ENCODE results near the gene C19orf85.
A peak's percentile ranks its signal among the peaks of the same experiment; 100 is the strongest.

The C19orf85 gene

GRCh38 chr19:55476100-55476775, 11.7 kb upstream of the C19orf85 start, which contains the start of gene ZNF628:
TSS of gene ZNF628 (plus strand) at chr19:55476617. CDS start at chr19:55479911, 3,294 bp downstream.
- DNase-seq = peak; percentile 99

- DNase-seq = no peak
Measured at GRCh38 chr19:55474269-55475265, 10.0 kb upstream of the C19orf85 start.

DNA sequence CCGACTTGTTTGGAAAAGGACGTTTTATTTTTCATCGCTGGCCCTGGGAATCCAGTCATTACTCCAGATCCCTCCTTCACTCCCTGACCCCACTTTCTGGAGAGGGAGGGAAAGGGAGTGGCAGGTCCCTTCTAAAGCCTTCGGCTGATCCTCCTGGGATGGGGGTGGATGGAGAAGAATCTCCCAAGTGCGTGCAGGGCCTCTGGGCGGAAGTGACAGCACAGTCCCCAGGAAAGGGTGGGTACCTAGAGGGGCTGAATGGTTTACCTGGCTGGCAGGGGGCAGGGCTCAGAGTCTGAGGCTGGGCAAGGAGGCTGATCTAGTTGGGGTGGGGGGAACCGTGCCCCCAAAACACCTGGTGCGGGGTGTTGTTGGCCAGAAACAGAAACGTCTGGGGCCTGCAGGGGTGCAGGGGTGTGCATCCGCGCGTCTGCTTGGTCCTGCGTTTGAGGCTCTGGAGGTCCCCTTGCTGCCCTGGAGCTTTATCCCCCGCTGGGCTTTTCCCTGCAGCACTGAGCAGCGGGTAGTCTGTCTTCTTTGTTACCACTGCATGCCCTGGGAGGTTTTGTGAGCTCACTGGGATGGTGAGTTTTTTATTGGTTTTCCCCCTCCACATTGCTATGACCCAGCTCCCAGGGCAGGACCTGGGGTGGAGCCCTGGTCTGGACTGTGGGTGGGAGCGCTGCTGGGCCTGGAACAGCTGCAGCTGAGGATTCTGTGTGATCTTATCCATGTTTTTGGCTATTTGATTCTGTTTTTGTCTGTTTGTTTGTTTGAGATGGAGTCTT, 8.9 kb upstream of the C19orf85 start:
- DNase-seq = no peak

DNA sequence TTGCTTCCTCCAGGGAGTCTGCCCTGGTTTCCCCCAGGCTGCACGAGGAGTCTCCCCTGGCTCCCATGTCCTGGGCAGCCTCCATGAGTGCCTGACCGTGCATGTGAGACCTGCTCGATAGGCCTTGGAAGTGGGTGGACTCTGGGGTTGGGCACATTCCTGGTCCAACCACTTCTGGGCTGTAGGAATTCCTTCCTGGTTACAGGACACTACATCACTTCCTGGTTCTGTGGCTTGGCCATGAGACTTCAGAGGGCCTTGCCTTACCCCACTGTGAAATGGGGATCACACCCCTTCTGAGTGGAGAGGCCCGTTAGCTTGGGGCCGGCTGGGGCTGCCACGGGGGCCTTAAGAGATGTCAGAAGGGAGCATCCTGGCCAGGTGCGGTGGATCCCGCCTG, 7.9 kb upstream of the C19orf85 start:
- peak; percentile 69 for DNase-seq

GRCh38 chr19:55471266-55471665, 6.7 kb upstream of the C19orf85 start:
- no peak for DNase-seq

- DNase-seq = no peak
Measured at GRCh38 chr19:55468054-55468393, 3.5 kb upstream of the C19orf85 start.

- DNase-seq = peak; percentile 37
Measured at GRCh38 chr19:55467236-55468053, 2.9 kb upstream of the C19orf85 start.

DNA sequence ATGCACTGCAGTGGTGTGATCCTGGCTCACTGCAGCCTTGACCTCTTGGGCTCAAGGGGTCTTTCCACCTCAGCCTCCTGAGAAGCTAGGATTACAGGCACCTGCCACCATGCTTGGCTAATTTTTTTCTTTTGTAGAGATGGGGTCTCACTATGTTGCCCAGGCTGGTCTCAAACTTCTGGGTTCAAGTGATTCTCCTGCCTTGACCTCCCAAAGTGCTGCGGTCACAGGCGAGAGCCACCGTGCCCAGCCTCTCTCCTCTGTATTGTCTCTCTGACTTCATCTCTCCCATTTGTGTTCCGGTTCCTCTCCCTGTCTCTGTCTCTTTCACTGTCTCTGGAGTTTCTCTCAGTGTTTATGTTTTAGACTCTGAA, 1.7 kb upstream of the C19orf85 start:
- DNase-seq = no peak

DNA sequence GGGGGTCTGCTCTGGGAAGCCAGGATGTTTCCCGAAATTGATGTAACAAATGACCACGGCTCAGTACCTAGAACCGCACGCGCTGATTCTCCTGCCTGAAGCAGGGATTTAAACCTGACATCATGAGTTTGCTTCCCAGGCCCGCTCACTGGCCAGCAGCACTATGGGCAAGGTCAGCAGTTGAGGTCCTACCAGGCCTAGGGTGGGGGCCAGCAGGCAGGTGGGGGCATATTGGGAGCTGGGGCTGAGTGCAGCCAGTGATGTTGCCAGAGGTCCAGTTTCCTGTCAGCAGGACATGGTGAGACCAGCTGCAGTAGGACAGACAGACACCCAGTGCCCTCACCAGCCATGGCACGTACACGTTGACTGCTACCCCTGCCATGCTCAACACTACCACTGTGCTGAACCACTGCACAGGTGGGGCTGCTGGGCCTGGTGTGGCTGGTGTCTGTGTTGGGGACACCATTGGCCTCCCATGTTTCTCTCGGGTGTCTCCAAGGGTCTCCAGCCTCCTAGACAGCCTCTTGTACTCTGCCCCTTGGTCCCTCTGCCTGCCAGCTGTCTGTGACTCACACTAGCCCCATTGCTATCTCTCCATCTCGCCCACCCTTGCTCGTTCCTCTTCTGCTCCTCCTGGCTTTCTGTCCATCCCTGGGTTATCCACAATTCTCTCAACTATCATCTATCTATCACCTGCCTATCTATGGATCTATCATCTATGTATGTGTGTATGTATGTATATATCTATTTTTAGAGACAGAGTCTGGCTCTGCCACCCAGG, 1.1 kb upstream of the C19orf85 start:
- no peak for DNase-seq

DNA sequence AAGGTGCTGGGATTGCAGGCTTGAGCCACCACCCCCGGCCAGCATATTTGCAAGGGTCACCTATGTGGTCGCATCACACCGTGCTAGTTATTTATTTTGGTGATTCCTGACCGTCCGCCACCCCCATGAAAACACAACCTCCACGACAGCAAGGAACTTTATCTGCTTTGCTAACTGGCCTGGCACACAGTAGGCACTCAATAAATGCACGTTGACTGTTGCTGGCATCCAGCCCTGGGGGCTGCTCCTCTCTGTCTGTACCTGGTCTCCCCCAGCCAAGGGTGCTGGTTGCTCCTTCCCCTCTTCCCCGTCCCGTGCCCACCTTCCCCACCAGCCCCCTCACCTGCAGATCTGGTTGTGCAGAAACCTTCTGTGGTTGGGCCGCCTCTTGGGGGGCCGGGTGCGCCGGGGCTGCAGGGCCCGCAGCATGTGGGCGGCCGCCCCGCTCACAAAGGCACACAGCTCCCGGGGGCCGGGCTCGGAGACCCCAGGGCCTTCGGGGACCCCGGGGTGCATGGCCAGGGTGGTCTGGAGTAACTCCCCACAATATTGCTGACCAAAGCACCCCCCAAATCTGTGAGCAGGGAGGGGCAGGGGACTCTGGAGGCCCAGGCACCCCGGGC, 401 bp downstream of the C19orf85 start:
- DNase-seq = no peak

GRCh38 chr19:55463583-55464031, 944 bp downstream of the C19orf85 start:
- DNase-seq = no peak

DNA sequence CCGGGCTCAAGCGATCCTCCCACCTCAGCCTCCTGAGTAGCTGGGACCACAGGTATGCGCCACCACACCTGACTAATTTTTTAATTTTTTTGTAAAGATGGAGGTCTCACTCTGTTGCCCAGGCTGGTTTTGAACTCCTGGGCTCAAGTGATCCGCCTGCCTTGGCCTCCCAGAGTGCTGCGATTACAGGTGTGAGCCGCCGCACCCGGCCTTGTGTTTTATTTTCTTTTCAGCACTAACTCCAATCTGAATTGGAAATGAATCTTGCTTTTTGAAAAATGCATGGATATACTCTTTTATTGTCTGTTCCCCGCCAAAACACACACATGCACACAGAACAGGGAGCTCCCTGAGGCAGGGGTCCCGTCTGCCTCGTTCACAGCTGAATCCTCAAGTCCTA, 1.8 kb downstream of the C19orf85 start:
- DNase-seq = no peak

GRCh38 chr19:55461974-55462626, 2.5 kb downstream of the C19orf85 start:
- peak; percentile 34 for DNase-seq

DNA sequence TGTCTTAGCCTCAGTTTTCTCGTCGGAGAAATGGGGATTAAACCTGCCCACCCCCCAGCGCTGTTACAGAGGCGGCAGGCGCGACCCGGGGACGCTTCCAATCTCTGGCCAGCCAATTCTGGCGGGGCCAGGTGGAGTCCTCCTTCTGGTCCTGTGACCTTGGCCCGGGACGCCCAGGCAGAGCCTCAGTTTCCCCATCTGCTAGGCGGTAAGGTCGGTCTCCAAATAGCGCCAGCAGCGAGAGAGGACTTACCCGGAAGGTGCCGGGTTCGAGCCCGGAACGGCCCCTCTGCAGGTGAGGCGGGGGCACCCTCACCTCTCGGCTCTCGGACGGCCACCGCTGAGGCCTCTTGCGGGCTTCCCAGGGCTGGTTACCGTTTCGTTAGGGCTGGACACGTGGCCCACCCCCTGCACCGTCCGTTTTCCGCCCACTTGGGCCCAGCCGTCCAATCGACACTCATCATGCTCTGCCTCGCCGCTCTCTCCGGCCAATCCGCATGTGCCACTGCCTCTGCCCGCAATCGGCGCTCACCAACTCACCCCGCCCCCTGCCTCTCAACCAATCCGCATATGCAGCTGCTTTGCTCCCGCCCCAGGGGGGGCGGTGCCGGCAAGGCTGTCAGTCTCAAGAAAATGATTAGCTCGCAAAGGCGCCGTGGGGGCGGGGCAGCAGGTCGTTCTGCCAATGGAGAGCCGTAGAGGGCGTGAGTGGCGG, 3.1 kb downstream of the C19orf85 start, which contains the start of gene ISOC2:
ISOC2 (minus strand) TSS at position 384 of the 715 bp plus-strand sequence. CDS start 5,156 bp downstream, outside the sequence.
- peak; percentile 100 for DNase-seq

DNA sequence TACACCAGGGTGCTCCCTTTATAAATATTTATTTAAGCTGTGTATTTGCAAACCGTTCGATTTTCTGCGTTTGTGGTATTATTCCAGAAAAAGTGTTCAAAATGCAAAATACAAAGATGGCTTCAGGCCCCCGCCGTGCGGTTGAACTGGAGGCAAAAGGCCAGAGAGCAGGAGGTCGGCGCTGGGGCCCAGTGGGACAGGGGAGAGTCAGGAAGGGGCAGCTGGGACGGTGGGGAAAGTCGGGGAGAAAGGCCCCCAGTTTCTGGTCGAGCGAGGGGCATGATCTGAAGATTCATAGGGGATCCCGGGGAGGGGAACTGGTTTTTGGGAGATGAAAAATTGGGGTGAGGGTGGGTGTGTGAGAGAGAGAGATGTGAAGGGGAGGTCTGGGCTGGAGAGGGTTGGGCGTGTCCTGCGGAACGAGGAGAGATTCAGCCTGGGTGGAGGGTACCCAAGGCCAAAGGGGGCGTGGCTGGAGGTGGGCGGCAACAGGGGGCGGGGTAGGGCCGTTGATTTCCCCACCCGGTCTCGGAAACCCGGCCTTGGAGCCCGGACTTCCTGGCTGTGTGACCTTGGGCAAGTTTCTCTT, 3.8 kb downstream of the C19orf85 start:
- DNase-seq = peak; percentile 78

DNA sequence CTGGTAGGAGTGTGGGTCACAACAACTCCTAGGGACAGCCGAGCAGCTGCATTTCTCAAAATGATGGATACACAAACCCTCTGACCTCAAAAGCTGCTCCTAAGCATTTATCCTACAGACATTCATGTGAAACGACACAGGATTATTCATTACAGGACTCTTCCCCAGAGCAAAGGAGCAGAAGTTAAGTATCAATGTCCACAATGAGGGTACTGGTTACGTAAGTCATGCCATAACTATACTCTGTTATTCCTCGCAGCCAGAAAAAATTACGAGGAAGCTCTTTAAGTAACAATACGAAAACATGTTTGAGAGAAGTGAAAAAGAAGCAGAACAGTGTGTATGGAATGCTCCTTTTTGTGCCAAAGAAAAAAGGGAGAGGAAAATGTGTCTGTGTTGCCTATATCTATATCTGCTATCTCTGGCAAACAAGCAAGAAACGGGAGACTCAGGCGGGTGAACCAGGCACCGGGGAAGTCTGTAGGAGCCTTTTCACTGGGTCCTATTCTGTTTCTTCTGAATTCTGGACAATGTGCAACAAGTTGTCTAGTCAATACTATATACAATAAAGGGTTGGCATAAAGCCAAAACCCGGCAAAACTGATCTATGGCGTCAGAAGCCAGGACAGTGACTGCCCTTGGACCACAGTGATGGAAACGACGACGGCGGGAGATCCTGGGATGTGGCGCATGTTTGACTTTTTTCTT, 4.4 kb downstream of the C19orf85 start:
- no peak for DNase-seq

GRCh38 chr19:55459551-55459949, 5.0 kb downstream of the C19orf85 start:
- no peak for DNase-seq

GRCh38 chr19:55457683-55458457, 6.7 kb downstream of the C19orf85 start:
- no peak for DNase-seq

Data from fibroblast of skin of right quadriceps (primary cell).